ENCODE results near the gene SLCO2B1. TPM values are rescaled to one million over a fixed set of nuclear protein-coding genes. Genes with fewer than 3 reads are reported as not detected.

The SLCO2B1 gene
- total and polyA plus RNA-seq, 2 experiments from 2014 or later = not detected

GRCh38 chr11:75193711-75194110 lies 42.8 kb downstream of the SLCO2B1 start:
- H3K9me3 Mint-ChIP-seq = no peaks in the 10 kb centered on the region
- H3K27me3 Mint-ChIP-seq (ENCODE audit: insufficient read depth, low read depth, poor library complexity) = peaks cover 10% of the 10 kb centered on the region
- H3K4me1 Mint-ChIP-seq = peaks cover 10% of the 10 kb centered on the region
- Histone ChIP-seq H2AFZ (no peak overlapping the region), H3F3A (replicated peaks; ENCODE audit: low read depth) (no peaks in the 10 kb centered on the region), H4K20me1 (replicated peaks; ENCODE audit: insufficient read depth) (no peaks in the 10 kb centered on the region), H3K4me1 (ENCODE audit: insufficient read depth) (peaks cover 5% of the 10 kb centered on the region; the same call in 1 of the 2 replicates), H3K79me2 (replicated peaks; ENCODE audit: insufficient read depth) (no peaks in the 10 kb centered on the region), H3K4me3 (no peak overlapping the region), H3K9me2 (ENCODE audit: insufficient read depth) (no peaks in the 10 kb centered on the region), H3K27me3 (ENCODE audit: insufficient read depth) (no peaks in the 10 kb centered on the region), H3K27ac (ENCODE audit: low read depth) (no peak overlapping the region), H3K4me2 (no peak overlapping the region), H3K36me3 (ENCODE audit: insufficient read depth) (no peaks in the 10 kb centered on the region)
- TF ChIP-seq CREB1 (CRISPR knock-in tag; IDR thresholded peaks at IDR 0.05; ENCODE audit: low read depth) (no peak), POLR2AphosphoS5 (IDR thresholded peaks at IDR 0.05; ENCODE audit: low read depth) (no peak), NANOG (IDR thresholded peaks at IDR 0.05; ENCODE audit: borderline replicate concordance) (no peak), ZNF331 (CRISPR knock-in tag; IDR thresholded peaks at IDR 0.05; ENCODE audit: low read depth) (no peak), STAT1 (IDR thresholded peaks at IDR 0.05; ENCODE audit: unreplicated experiment) (no peak)
- TF ChIP-seq, protein P1, sequence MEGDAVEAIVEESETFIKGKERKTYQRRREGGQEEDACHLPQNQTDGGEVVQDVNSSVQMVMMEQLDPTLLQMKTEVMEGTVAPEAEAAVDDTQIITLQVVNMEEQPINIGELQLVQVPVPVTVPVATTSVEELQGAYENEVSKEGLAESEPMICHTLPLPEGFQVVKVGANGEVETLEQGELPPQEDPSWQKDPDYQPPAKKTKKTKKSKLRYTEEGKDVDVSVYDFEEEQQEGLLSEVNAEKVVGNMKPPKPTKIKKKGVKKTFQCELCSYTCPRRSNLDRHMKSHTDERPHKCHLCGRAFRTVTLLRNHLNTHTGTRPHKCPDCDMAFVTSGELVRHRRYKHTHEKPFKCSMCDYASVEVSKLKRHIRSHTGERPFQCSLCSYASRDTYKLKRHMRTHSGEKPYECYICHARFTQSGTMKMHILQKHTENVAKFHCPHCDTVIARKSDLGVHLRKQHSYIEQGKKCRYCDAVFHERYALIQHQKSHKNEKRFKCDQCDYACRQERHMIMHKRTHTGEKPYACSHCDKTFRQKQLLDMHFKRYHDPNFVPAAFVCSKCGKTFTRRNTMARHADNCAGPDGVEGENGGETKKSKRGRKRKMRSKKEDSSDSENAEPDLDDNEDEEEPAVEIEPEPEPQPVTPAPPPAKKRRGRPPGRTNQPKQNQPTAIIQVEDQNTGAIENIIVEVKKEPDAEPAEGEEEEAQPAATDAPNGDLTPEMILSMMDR (conservative IDR thresholded peaks at IDR 0.05; ENCODE audit: low read depth in 2 of 2) = no peak
- DNase-seq (ENCODE audit: low spot score) (no peak), ATAC-seq (no peak)
- no peak overlapping the region for H3K4me3 Mint-ChIP-seq
- no peak overlapping the region for H3K27ac Mint-ChIP-seq
- H3K36me3 Mint-ChIP-seq (ENCODE audit: low read depth) = no peaks in the 10 kb centered on the region

GRCh38 chr11:75194147-75194546 lies 43.2 kb downstream of the SLCO2B1 start:
- H3K4me3 ChIP-seq = no peak overlapping the region
- DNase-seq (ENCODE audit: low spot score) = no peak
- no peaks in the 10 kb centered on the region for H3F3A ChIP-seq (replicated peaks; ENCODE audit: low read depth)
- peaks cover 10% of the 10 kb centered on the region for H3K27me3 Mint-ChIP-seq (ENCODE audit: insufficient read depth, low read depth, poor library complexity)
- ATAC-seq = no peak
- peaks cover 5% of the 10 kb centered on the region; the same call in 1 of the 2 replicates for H3K4me1 ChIP-seq (ENCODE audit: insufficient read depth)
- H3K9me2 ChIP-seq (ENCODE audit: insufficient read depth) = no peaks in the 10 kb centered on the region
- H3K27ac Mint-ChIP-seq = no peak overlapping the region
- H2AFZ ChIP-seq = no peak overlapping the region
- H3K4me3 Mint-ChIP-seq = no peak overlapping the region
- no peak overlapping the region for H3K27ac ChIP-seq (ENCODE audit: low read depth)
- H3K36me3 Mint-ChIP-seq (ENCODE audit: low read depth) = no peaks in the 10 kb centered on the region
- H3K36me3 ChIP-seq (ENCODE audit: insufficient read depth) = no peaks in the 10 kb centered on the region
- no peaks in the 10 kb centered on the region for H3K79me2 ChIP-seq (replicated peaks; ENCODE audit: insufficient read depth)
- H3K4me1 Mint-ChIP-seq = peaks cover 10% of the 10 kb centered on the region
- no peaks in the 10 kb centered on the region for H3K9me3 Mint-ChIP-seq
- H3K27me3 ChIP-seq (ENCODE audit: insufficient read depth) = no peaks in the 10 kb centered on the region
- TF ChIP-seq CREB1 (CRISPR knock-in tag; IDR thresholded peaks at IDR 0.05; ENCODE audit: low read depth) (no peak), STAT1 (IDR thresholded peaks at IDR 0.05; ENCODE audit: unreplicated experiment) (no peak), JUNB (IDR thresholded peaks at IDR 0.05; ENCODE audit: unreplicated experiment) (no peak), ZNF114 (CRISPR knock-in tag; IDR thresholded peaks at IDR 0.05) (no peak), POLR2AphosphoS5 (IDR thresholded peaks at IDR 0.05; ENCODE audit: low read depth) (no peak), ZNF331 (CRISPR knock-in tag; IDR thresholded peaks at IDR 0.05; ENCODE audit: low read depth) (no peak)
- TF ChIP-seq, protein P1 (conservative IDR thresholded peaks at IDR 0.05; ENCODE audit: low read depth in 2 of 2) = no peak
- TF ChIP-seq, protein P2, sequence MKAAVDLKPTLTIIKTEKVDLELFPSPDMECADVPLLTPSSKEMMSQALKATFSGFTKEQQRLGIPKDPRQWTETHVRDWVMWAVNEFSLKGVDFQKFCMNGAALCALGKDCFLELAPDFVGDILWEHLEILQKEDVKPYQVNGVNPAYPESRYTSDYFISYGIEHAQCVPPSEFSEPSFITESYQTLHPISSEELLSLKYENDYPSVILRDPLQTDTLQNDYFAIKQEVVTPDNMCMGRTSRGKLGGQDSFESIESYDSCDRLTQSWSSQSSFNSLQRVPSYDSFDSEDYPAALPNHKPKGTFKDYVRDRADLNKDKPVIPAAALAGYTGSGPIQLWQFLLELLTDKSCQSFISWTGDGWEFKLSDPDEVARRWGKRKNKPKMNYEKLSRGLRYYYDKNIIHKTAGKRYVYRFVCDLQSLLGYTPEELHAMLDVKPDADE (IDR thresholded peaks at IDR 0.05) = no peak
- TF ChIP-seq, protein P3, sequence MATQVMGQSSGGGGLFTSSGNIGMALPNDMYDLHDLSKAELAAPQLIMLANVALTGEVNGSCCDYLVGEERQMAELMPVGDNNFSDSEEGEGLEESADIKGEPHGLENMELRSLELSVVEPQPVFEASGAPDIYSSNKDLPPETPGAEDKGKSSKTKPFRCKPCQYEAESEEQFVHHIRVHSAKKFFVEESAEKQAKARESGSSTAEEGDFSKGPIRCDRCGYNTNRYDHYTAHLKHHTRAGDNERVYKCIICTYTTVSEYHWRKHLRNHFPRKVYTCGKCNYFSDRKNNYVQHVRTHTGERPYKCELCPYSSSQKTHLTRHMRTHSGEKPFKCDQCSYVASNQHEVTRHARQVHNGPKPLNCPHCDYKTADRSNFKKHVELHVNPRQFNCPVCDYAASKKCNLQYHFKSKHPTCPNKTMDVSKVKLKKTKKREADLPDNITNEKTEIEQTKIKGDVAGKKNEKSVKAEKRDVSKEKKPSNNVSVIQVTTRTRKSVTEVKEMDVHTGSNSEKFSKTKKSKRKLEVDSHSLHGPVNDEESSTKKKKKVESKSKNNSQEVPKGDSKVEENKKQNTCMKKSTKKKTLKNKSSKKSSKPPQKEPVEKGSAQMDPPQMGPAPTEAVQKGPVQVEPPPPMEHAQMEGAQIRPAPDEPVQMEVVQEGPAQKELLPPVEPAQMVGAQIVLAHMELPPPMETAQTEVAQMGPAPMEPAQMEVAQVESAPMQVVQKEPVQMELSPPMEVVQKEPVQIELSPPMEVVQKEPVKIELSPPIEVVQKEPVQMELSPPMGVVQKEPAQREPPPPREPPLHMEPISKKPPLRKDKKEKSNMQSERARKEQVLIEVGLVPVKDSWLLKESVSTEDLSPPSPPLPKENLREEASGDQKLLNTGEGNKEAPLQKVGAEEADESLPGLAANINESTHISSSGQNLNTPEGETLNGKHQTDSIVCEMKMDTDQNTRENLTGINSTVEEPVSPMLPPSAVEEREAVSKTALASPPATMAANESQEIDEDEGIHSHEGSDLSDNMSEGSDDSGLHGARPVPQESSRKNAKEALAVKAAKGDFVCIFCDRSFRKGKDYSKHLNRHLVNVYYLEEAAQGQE (IDR thresholded peaks at IDR 0.05; ENCODE audit: unreplicated experiment) = no peak
- H3K4me2 ChIP-seq = no peak overlapping the region
- no peaks in the 10 kb centered on the region for H4K20me1 ChIP-seq (replicated peaks; ENCODE audit: insufficient read depth)
